ENCODE results near the gene DPP10.
"Not testable (repeated sequence)": the region's sequence is repeated elsewhere in the genome, so short reads cannot be mapped to it uniquely, and the experiment has no call there.

DPP10 gene

DNA sequence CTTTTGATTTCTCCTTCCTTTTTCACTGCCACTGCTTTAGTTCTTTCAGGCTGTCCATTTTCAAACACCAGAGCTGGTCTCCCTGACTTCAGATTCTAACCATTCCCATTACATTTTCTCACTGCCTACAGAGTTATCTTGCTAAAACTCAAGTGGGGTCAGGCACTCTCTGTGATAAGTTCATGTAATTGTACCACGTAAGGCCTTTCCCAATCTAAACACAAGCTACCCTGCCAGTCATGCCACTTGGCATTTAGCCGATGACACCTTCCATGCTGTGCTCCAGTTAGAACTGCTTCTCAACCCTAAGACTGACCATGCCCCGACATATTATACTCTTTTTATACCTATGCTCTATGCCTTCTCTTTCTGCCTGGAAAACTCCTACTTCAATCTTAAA lies 592.4 kb downstream of the DPP10 start:
- no peak for DNase-seq

DNA sequence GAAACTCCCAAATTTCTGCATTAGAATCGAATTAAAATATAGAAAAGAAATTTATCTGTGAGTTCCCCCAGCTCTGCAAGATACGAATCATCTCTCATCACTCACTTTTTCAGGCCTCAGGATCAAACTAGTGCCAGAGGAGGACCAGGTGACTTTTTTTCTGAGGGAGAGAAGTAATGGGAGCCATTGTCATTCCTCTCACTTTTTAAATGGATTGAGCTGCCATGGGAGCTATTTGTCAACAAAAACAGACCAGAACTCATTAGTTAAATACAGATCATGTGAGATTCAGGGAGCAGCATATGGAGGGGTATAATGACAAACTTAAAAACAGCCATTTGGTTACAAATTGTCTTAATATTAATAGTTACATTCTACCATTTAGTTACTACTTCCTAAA lies 594.4 kb downstream of the DPP10 start:
- no peak for DNase-seq

GRCh38 chr2:115057473-115057872 lies 615.0 kb downstream of the DPP10 start:
- DNase-seq: no peak

GRCh38 chr2:115070002-115070401 lies 627.6 kb downstream of the DPP10 start:
- DNase-seq: no peak

DNA sequence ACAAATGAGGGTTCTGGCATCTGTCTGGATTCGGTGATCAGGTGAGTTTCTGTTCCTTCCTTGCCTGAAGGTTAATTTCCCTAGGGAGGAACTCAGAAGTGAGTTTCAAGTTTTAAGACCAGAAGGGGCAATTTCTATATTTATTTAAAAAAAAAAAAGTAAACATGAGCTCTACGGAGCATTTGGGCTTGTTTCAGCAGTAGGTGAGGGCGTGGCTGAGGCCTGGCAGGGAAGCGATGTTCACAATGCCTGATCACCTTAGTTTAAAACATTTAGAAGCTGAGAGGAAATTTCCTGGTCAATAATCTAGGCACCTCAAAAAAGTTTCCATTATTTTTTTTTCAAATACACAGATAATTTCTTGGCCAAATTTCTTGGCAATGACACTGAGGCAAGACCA lies 629.1 kb downstream of the DPP10 start:
- no peak for DNase-seq

GRCh38 chr2:115075800-115076199 lies 633.4 kb downstream of the DPP10 start:
- DNase-seq: peak; percentile 20

DNA sequence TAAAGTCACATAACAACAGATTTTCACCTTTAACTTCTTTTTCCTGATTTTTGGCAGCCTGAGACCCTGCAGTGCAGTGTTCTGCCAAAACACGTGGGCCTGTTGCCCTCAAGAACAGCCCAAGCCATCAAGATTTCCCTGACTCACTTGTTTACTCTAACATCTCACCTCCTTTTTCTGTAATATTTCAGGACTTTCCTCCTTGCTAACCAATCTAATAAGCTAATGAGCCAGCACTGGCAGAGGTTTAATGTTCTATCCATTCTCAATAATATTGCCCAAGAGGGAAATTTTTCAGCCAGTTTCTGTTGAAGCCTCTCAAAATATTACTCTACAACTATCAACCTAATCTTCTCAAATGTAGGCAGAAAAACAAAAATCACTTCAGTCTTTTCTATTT lies 635.2 kb downstream of the DPP10 start:
- no peak for DNase-seq

DNA sequence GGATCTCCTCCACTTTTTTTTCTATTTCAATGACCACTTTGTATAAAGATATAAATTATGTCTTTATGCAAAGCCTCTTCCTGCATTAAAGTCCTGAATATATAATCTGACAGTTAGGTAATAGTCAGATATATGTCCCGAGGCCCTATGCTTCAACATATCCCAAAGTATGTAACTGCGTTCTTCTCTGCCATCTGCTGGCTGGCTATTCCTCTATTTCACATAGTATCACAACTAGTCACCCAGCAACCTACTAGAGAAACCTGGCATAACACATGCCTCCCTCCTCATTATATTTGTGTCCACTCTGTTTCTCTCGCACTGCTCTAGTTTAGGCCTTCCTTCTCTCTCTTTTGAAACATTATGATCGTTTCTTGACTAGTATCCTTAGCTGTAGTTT lies 640.8 kb downstream of the DPP10 start:
- no peak for DNase-seq

DNA sequence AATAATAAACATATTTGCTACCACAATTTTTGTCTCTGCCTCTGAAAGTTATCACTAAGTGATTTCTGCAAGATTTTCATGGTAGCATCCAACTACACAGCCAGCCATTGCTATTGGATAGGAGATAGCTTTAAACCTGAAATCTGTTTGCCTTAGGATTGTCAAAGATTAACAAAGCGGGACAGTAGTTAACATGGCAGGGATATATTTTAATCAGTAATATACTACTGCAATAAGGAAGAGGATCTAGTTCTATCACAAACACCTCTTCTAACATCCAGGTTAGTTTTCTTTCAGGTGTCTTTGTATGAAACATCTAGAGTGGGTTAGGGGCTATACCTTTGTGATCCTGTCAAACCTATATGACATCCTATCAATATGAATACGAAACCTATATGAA lies 641.3 kb downstream of the DPP10 start:
- DNase-seq: no peak

GRCh38 chr2:115084446-115084845 lies 642.0 kb downstream of the DPP10 start:
- no peak for DNase-seq

DNA sequence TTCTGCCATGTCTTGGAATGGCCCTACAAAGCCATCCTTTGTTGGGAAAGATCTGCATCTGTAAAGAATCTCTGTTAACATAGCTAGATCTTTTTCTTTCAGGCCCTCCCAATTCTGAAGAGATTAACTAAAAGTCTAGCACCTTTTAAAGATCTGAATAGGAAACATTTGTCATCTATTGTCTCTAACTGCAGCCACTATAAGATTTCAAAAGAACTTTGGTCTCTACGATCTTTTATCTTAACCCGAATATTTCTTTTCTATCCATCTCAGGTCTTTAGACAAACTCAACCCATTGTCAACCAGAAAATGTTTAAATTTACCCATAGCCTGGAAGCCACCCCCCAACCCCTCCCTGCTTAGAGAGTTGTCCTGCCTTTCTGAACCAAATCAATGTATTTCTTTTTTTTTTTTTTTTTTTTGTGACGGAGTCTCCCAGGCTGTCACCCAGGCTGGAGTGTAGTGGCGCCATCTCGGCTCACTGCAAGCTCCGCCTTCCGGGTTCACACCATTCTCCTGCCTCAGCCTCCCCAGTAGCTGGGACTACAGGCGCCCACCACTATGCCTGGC lies 643.7 kb downstream of the DPP10 start:
- not testable (repeated sequence) for DNase-seq

- no peak for DNase-seq
These were observed 652.0 kb downstream of the DPP10 start for GRCh38 chr2:115094441-115094840.

DNA sequence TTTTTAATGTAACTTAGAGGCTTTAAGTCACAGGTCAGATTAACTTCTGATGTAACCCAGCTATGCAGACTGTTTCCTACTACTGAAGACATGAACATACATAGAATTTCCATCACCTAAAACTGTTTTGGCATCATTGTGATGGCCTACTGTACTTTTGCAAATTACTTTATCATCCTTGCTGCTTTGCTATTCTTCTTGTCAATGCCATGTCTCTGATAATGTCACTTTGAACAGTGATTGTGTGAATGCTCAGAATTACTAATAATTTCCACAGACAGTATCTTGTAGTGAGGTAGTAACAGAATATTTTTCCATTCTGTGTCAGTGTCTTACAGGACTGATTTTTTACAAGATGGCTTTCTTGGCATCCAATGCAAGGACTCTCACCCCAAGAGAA lies 663.5 kb downstream of the DPP10 start:
- no peak for DNase-seq

- DNase-seq: no peak
These were observed 672.7 kb downstream of the DPP10 start for GRCh38 chr2:115115135-115115534.

GRCh38 chr2:115118306-115118705 lies 675.9 kb downstream of the DPP10 start:
- DNase-seq: no peak

DNA sequence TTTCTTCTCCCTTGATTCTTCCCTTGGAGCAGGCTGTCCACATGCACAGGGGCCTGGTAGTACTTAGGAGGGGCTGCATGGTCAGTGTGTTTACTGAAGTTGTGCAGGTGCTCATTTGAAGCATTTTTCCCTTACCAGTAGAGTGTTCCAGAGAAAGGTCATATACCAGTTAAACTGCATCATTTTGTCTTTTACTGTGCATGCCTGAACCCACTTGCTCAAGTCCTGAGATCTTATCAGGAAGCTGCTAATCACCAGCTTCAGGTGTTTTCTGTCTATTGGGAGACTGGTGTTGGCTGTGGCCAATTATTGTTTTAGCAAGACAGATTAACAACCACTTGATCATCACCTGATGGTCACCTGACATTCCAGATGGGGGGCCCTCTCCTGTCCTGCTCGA lies 676.6 kb downstream of the DPP10 start:
- no peak for DNase-seq

GRCh38 chr2:115122701-115123100 lies 680.3 kb downstream of the DPP10 start:
- DNase-seq: no peak

DNA sequence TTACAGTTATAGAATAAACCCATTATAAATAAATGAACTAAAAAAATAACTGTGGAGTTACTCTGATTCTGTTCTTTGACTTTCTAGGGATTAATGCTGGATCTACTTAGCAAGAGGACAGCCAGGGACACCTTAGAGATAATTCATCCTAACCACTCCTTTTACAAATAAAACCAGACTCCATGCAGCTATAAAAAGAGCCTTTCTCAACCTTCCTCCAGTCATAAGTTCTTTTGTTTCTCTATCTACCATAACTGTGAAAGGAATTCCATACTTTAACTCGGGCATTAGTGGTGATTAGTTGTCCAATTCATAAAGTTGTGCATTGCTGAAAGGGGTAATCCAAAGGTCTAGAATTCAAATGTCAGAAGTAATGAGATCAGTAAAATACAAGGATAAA lies 682.4 kb downstream of the DPP10 start:
- DNase-seq: no peak

- no peak for DNase-seq
These were observed 687.1 kb downstream of the DPP10 start for GRCh38 chr2:115129536-115129935.

- DNase-seq: no peak
These were observed 718.2 kb downstream of the DPP10 start for GRCh38 chr2:115160531-115161080.

GRCh38 chr2:115161081-115161770 lies 718.8 kb downstream of the DPP10 start:
- peak; percentile 63 for DNase-seq

- peak; percentile 54 for DNase-seq
These were observed 719.5 kb downstream of the DPP10 start for GRCh38 chr2:115161771-115162493.

- no peak for DNase-seq
These were observed 720.3 kb downstream of the DPP10 start for GRCh38 chr2:115162494-115163293.

Measured in NCI-H1105 (cell line).